Measurements from ENCODE around the gene DDR1.

GRCh38 chr6:30875244-30876038 is 8.9 kb upstream of the DDR1 start:
- no peak for TF ChIP-seq REST (IDR thresholded peaks at IDR 0.05; ENCODE audit: insufficient read depth in 1 of 2, low read depth in 2 of 2, low read length in 2 of 2)
- TF ChIP-seq POLR2AphosphoS5 (IDR thresholded peaks at IDR 0.05; ENCODE audit: low read depth, low read length), result no peak
- no peak for TF ChIP-seq TAF1 (IDR thresholded peaks at IDR 0.05; ENCODE audit: borderline replicate concordance, insufficient read depth, low read length)
- no peak for TF ChIP-seq SIN3A (IDR thresholded peaks at IDR 0.05; ENCODE audit: borderline replicate concordance, insufficient read depth, low read length)
